ENCODE measurements around the gene CCPG1. TPM values are rescaled to one million over a fixed set of nuclear protein-coding genes. Genes with fewer than 3 reads are reported as not detected.

Gene CCPG1, protein sequence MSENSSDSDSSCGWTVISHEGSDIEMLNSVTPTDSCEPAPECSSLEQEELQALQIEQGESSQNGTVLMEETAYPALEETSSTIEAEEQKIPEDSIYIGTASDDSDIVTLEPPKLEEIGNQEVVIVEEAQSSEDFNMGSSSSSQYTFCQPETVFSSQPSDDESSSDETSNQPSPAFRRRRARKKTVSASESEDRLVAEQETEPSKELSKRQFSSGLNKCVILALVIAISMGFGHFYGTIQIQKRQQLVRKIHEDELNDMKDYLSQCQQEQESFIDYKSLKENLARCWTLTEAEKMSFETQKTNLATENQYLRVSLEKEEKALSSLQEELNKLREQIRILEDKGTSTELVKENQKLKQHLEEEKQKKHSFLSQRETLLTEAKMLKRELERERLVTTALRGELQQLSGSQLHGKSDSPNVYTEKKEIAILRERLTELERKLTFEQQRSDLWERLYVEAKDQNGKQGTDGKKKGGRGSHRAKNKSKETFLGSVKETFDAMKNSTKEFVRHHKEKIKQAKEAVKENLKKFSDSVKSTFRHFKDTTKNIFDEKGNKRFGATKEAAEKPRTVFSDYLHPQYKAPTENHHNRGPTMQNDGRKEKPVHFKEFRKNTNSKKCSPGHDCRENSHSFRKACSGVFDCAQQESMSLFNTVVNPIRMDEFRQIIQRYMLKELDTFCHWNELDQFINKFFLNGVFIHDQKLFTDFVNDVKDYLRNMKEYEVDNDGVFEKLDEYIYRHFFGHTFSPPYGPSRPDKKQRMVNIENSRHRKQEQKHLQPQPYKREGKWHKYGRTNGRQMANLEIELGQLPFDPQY
- total RNA-seq (2021; ENCODE audit: unreplicated experiment) (8.5 TPM), Bru-seq, nascent RNA (percentile 80 among the genes with signal in this experiment), BruChase-seq, experiment 1, labeled RNA remaining after a 6-hour chase (percentile 94 among the genes with signal in this experiment), BruChase-seq, experiment 2, labeled RNA remaining after a 2-hour chase (percentile 84 among the genes with signal in this experiment)
- polyA plus RNA-seq (2012): 7.7 and 9.5 TPM in 2 replicates
- long read RNA-seq, full-length matches to known transcripts: 9 of 9 reads
- long read RNA-seq, partial matches to known transcripts: 0 of 9 reads
- long read RNA-seq, other reads (novel, unspliced or antisense): 0 of 9 reads

GRCh38 chr15:55408012-55408928 lies at the start of gene CCPG1, which contains the start of gene PIERCE2:
Gene CCPG1 (minus strand): TSS chr15:55408359. CDS start chr15:55389424, 18,935 bp downstream.
Gene PIERCE2 (plus strand): TSS chr15:55408495. CDS start chr15:55408769, 274 bp downstream.
- Histone ChIP-seq H2AFZ (ENCODE audit: low read depth, low read length, poor library complexity, severe bottlenecking) (peak within 1 kb of the TSS; percentile 66), H3K27me3 (ENCODE audit: insufficient read depth, low read length) (no peaks in the 10 kb centered on the region), H3K27ac (ENCODE audit: low read depth, low read length) (peak within 1 kb of the TSS; percentile 66), H4K20me1 (ENCODE audit: insufficient read depth) (no peaks in the 10 kb centered on the region), H3K79me2 (ENCODE audit: insufficient read depth, low read length) (no peaks in the 10 kb centered on the region), H3K4me2 (ENCODE audit: low read length) (peak within 1 kb of the TSS; percentile 71), H3K9me2 (ENCODE audit: insufficient read depth) (no peaks in the 10 kb centered on the region), H3K36me3 (ENCODE audit: control insufficient read depth in 1 of 2, insufficient read depth in 2 of 2, low read length in 2 of 2) (no peaks in the 10 kb centered on the region), H3K4me3 (replicated peaks in 1 of 2; ENCODE audit: low read depth in 1 of 2, low read length in 2 of 2) (peak within 1 kb of the TSS; percentile 63 to 65), H3K9ac (ENCODE audit: low read length) (peak within 1 kb of the TSS; percentile 51), H3K4me1 (ENCODE audit: control insufficient read depth in 1 of 2, insufficient read depth in 2 of 2, low read length in 2 of 2) (peaks cover 0 to 6% of the 10 kb centered on the region in 2 experiments; a peak in 3 of 4 replicates), H3K9me3 (ENCODE audit: control insufficient read depth in 1 of 2, insufficient read depth in 1 of 2, low read depth in 1 of 2, low read length in 2 of 2) (no peaks in the 10 kb centered on the region)
- ChIA-PET POLR2A (interaction anchor here (0.7 to 2.0 kb wide), 7 partner anchors 18 to 247 kb away, joined by 3 to 9 read pairs (median 3); partner anchors contain the start of genes PIGB, PIGBOS1 and RSL24D1), RAD21 (ENCODE audit: low non-redundant PET in 1 of 2, low total read pairs in 2 of 2, uncharacterized antibody in 2 of 2, unreplicated experiment in 2 of 2) (interaction anchor here in 1 of 2 experiments (1.4 kb wide), 1 partner anchor 90 kb away, joined by 3 read pairs; no protein-coding TSS in a partner anchor), CTCF (interaction anchor here (0.7 to 2.4 kb wide), 11 partner anchors 12 to 438 kb away, joined by 3 to 21 read pairs (median 5); partner anchors contain the start of genes PIGB, PIGBOS1 and RSL24D1)
- peak; percentile 93 for ATAC-seq
- peak; percentile 89 for DNase-seq (ENCODE audit: low read depth, low spot score)
- intact Hi-C loops (cut with micrococcal nuclease): loop anchor here (1.0 kb wide), 1 partner anchor 89 kb away; the partner anchor contains the start of genes PIGB and PIGBOS1
- BruUV-seq (replicated peaks): TSS peak; percentile 77
- TF ChIP-seq SP1 (IDR thresholded peaks at IDR 0.05; ENCODE audit: low read depth) (0 out of 2 replicates have a peak, but pooled peaks have one; percentile 15), SRF (IDR thresholded peaks at IDR 0.05; ENCODE audit: low read depth) (no peak), SIN3A (IDR thresholded peaks at IDR 0.05; ENCODE audit: low read depth) (peak; percentile 75), RAD21 (IDR thresholded peaks at IDR 0.05; ENCODE audit: low read depth) (peak; percentile 27), EGR1 (IDR thresholded peaks at IDR 0.05; ENCODE audit: low read depth) (no peak), ELF1 (IDR thresholded peaks at IDR 0.05; ENCODE audit: borderline replicate concordance, low read depth) (no peak; the same call in 1 of the 2 replicates), CBX3 (IDR thresholded peaks at IDR 0.05; ENCODE audit: low read depth) (peak; percentile 73), ATF3 (IDR thresholded peaks at IDR 0.05) (no peak), POLR2AphosphoS5 (IDR thresholded peaks at IDR 0.05; ENCODE audit: low read depth, low read length) (peak; percentile 66), EZH2phosphoT487 (IDR thresholded peaks at IDR 0.05; ENCODE audit: borderline replicate concordance) (no peak), EZH2 (IDR thresholded peaks at IDR 0.05) (no peak), TCF7L2 (IDR thresholded peaks at IDR 0.05; ENCODE audit: borderline replicate concordance, extremely low read depth, insufficient read depth, insufficient read length) (peak; percentile 5), CTCF (IDR thresholded peaks at IDR 0.05 in 2 of 3, conservative IDR thresholded peaks at IDR 0.05 in 1 of 3; ENCODE audit: borderline replicate concordance in 1 of 3, insufficient read depth in 1 of 3, low read depth in 2 of 3, low read length in 2 of 3) (peak; percentile 57 to 74 (median 69); a peak in 5 of 6 replicates), JUND (IDR thresholded peaks at IDR 0.05) (no peak), MAX (IDR thresholded peaks at IDR 0.05) (peak; percentile 89), YY1 (IDR thresholded peaks at IDR 0.05; ENCODE audit: extremely low read depth, insufficient replicate concordance, low read depth, low read length) (peak; percentile 16)
